IMR-90 (cell line): ENCODE measurements around the gene ABCA10. TPM values are rescaled to one million over a fixed set of nuclear protein-coding genes. Genes with fewer than 3 reads are reported as not detected.

ENCODE experiments used
- ATAC-seq: fragments of 200-7000 bp; cut with Tn5 transposase; 2 replicates; pipeline ENCODE4 v1.9.1; 2020; ENCODE audit warnings: low read depth, mild to moderate bottlenecking, moderate library complexity
- BruUV-seq: library from RNA; stranded (reverse); fragments of 400-500 nt; replicated peaks from 2 replicates; lab custom pipeline; 2021; lab: Mats Ljungman, UMichigan
- CTCF ChIA-PET: fragments of 300-600 bp; formaldehyde crosslinking; extraction: SDS; loops from one replicate; lab custom pipeline; 2021; ENCODE audit warnings: antibody characterized with exemption; lab: Yijun Ruan, JAX
- POLR2A ChIA-PET: fragments of 300-600 bp; sonication (Branson Sonifier 250); formaldehyde crosslinking; loops from one replicate; lab custom pipeline; 2022; ENCODE audit warnings: antibody characterized with exemption; ENCODE audit not compliant: unreplicated experiment; lab: Charles Lee
- DNase-seq: peaks from one replicate; pipeline ENCODE4 v3.0.0; 2013
- H2AFZ ChIP-seq: replicated peaks from 2 replicates; pipeline ENCODE3; 2013; ENCODE audit warnings: low read length, mild to moderate bottlenecking; ENCODE audit not compliant: poor library complexity
- H2AK5ac ChIP-seq: 2 replicates; pipeline ENCODE4 v1.6.1; 2013; ENCODE audit warnings: low read depth, low read length, inconsistent platforms
- H2AK9ac ChIP-seq: replicated peaks from 2 replicates; pipeline ENCODE3; 2013; ENCODE audit warnings: mild to moderate bottlenecking, low read depth, low read length, moderate library complexity; ENCODE audit not compliant: poor library complexity
- H2BK120ac ChIP-seq: 2 replicates; pipeline ENCODE4 v1.6.1; 2013; ENCODE audit warnings: low read depth, low read length, inconsistent platforms
- H2BK15ac ChIP-seq: 3 replicates; pipeline ENCODE4 v1.6.1; 2013; ENCODE audit warnings: low read depth, low read length, inconsistent platforms
- H2BK20ac ChIP-seq: 2 replicates; pipeline ENCODE4 v1.6.1; 2013; ENCODE audit warnings: low read depth, mild to moderate bottlenecking, inconsistent platforms, low read length, moderate library complexity
- H2BK5ac ChIP-seq: 2 replicates; pipeline ENCODE4 v1.6.1; 2013; ENCODE audit warnings: mild to moderate bottlenecking, low read depth, low read length, inconsistent platforms; ENCODE audit not compliant: poor library complexity, severe bottlenecking
- H3K14ac ChIP-seq: replicated peaks from 2 replicates; pipeline ENCODE4 v1.6.1; 2013; ENCODE audit warnings: low read depth, low read length, inconsistent platforms
- H3K18ac ChIP-seq: 2 replicates; pipeline ENCODE4 v1.6.1; 2013; ENCODE audit warnings: low read depth, low read length, control low read depth
- H3K23ac ChIP-seq: 2 replicates; pipeline ENCODE4 v1.6.1; 2013; ENCODE audit warnings: low read depth, low read length, inconsistent platforms
- H3K27ac ChIP-seq: 2 replicates; pipeline ENCODE4 v1.5.1; 2013; ENCODE audit warnings: mild to moderate bottlenecking, control low read depth, low read length; ENCODE audit not compliant: insufficient read depth
- H3K27me3 ChIP-seq: 2 replicates; pipeline ENCODE4 v1.6.1; 2013; ENCODE audit warnings: low read length; ENCODE audit not compliant: control insufficient read depth, insufficient read depth
- H3K36me3 ChIP-seq: 2 replicates; pipeline ENCODE4 v1.6.1; 2013; ENCODE audit warnings: low read length, mixed read lengths; ENCODE audit not compliant: control insufficient read depth, insufficient read depth
- H3K4ac ChIP-seq: 2 replicates; pipeline ENCODE4 v1.6.1; 2013; ENCODE audit warnings: low read depth, low read length, inconsistent platforms
- H3K4me1 ChIP-seq: 2 replicates; pipeline ENCODE4 v1.6.1; 2013; ENCODE audit warnings: low read length, mixed read lengths; ENCODE audit not compliant: control insufficient read depth, insufficient read depth
- H3K4me2 ChIP-seq: 2 replicates; pipeline ENCODE4 v1.6.1; 2013; ENCODE audit warnings: low read depth, mild to moderate bottlenecking, control low read depth, low read length, moderate library complexity
- H3K4me3 ChIP-seq: 2 replicates; pipeline ENCODE4 v1.5.1; 2013; ENCODE audit warnings: low read depth, mild to moderate bottlenecking, control low read depth, low read length, moderate library complexity; ENCODE audit not compliant: insufficient read depth
- H3K56ac ChIP-seq: 2 replicates; pipeline ENCODE4 v1.6.1; 2013; ENCODE audit warnings: low read length, inconsistent platforms; ENCODE audit not compliant: insufficient read depth; ENCODE audit errors: extremely low read depth
- H3K79me1 ChIP-seq, 2 experiments: 2 replicates each; pipeline ENCODE4 v1.6.1; 2013; ENCODE audit warnings: low read length in 2 of 2, inconsistent platforms in 1 of 2, low read depth in 1 of 2
- H3K9ac ChIP-seq: 2 replicates; pipeline ENCODE4 v1.6.1; 2013; ENCODE audit warnings: low read depth, low read length, control low read depth
- H3K9me1 ChIP-seq: 2 replicates; pipeline ENCODE4 v1.6.1; 2013; ENCODE audit warnings: low read length, inconsistent platforms; ENCODE audit not compliant: insufficient read depth
- H3K9me3 ChIP-seq: 2 replicates; pipeline ENCODE4 v1.6.1; 2013; ENCODE audit warnings: low read length; ENCODE audit not compliant: control insufficient read depth, insufficient read depth
- H4K20me1 ChIP-seq: 2 replicates; pipeline ENCODE4 v1.6.1; 2013; ENCODE audit warnings: low read length, inconsistent platforms; ENCODE audit not compliant: insufficient read depth
- H4K5ac ChIP-seq: 2 replicates; pipeline ENCODE4 v1.6.1; 2013; ENCODE audit warnings: mild to moderate bottlenecking, low read depth, low read length, control low read depth
- H4K8ac ChIP-seq, 2 experiments: 2 replicates each; pipeline ENCODE4 v1.6.1; 2013; ENCODE audit warnings: low read depth in 2 of 2, low read length in 2 of 2, control low read depth in 1 of 2, inconsistent platforms in 1 of 2
- H4K91ac ChIP-seq: 2 replicates; pipeline ENCODE4 v1.6.1; 2013; ENCODE audit warnings: low read depth, low read length, inconsistent platforms; ENCODE audit not compliant: insufficient read depth
- FOS ChIP-seq: fragments of 150-350 bp; IDR thresholded peaks from 2 replicates; pipeline ENCODE4 v1.6.1; 2016; ENCODE audit warnings: low read depth, low read length
- NFE2L2 ChIP-seq: fragments of 150-350 bp; IDR thresholded peaks from 2 replicates; pipeline ENCODE4 v1.6.1; 2016; ENCODE audit warnings: low read depth, mild to moderate bottlenecking, low read length
- WGBS, 2 experiments: methylation state at CpG; one replicate each; pipeline versions ENCODE4 v1.1.5 to v1.1.7; 2013; ENCODE audit warnings: missing lambda C conversion rate in 2 of 2; ENCODE audit not compliant: insufficient read length in 1 of 2; ENCODE audit errors: extremely low coverage in 2 of 2; 5-methylcytosine and 5-hydroxymethylcytosine counted together
- dilution Hi-C: fragments of 300-500 bp; cut with HindIII; formaldehyde crosslinking; loops from one replicate; pipeline ENCODE4 v1.14.3; 2018; ENCODE audit warnings: low sequenced_read_pairs; ENCODE audit not compliant: unreplicated experiment
- in situ Hi-C: fragments of 300-500 bp; cut with MboI; formaldehyde crosslinking; loops from 3 replicates; pipeline ENCODE4 v1.14.3; 2019; ENCODE audit warnings: low sequenced_read_pairs, inconsistent platforms, mixed read lengths
- intact Hi-C: fragments of 100-400 bp; cut with micrococcal nuclease; formaldehyde crosslinking; loops from 2 replicates; pipeline ENCODE4 v1.10.0; 2022
- polyA plus RNA-seq, 3 experiments: library from polyadenylated mRNA; depleted of rRNA; stranded (reverse); fragments of >200 nt; gene quantifications; 2 replicates each; pipeline ENCODE4 v1.2.3, GENCODE V29; 2012; ENCODE audit warnings: low replicate concordance in 1 of 3
- total RNA-seq: library from RNA; depleted of rRNA; stranded (reverse); fragments of >200 nt; gene quantifications from 2 replicates; pipeline ENCODE4 v1.2.3, GENCODE V29; 2012
- TF ChIP-seq, protein P1 (sequence below): fragments of 150-350 bp; IDR thresholded peaks from 2 replicates; pipeline ENCODE4 v1.6.1; 2016; ENCODE audit warnings: low read depth, mild to moderate bottlenecking, low read length, moderate library complexity, borderline replicate concordance

Gene ABCA10
- total and polyA plus RNA-seq, 2 of the 4 experiments (the other 2 are of a cell fraction), result under 0.01 to 0.03 TPM

DNA sequence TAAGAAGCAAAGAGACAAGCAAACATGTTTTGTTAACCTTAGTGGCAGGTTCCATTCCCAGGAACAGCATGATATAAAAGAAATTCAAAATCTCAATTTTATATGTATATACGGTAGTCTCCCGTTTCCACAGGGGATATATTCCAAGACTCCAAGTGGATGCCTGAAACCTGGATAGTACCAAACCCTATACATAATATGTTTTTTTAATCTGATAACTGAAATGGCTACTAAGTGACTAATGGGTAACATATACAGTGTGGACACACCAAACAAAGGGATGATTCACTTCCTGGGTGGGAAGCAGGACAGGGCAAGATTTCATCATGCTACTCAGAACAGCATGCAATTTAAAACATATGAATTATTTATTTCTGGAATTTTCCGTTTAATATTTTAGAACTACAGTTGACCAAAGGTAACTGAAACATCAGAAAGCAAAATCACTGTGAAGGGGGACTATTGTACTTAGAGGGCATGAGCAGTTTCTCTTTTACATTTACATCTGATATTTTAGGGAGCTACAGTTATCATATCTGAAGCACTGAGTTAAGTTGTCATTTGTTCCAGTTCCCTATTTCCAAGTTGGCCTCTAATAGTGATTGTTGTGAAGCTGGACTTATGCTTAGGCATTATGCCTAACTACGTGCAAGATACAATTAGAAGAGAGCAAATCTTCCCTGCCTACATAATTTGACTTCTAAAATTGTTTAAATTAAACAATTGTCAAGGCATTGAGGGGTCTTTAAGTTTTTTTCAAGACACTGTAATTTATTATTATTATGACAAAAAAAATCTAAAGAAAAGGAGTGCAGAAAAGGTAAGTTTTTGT is 52.8 kb downstream of the ABCA10 start (continued):
- TF ChIP-seq, protein P1, sequence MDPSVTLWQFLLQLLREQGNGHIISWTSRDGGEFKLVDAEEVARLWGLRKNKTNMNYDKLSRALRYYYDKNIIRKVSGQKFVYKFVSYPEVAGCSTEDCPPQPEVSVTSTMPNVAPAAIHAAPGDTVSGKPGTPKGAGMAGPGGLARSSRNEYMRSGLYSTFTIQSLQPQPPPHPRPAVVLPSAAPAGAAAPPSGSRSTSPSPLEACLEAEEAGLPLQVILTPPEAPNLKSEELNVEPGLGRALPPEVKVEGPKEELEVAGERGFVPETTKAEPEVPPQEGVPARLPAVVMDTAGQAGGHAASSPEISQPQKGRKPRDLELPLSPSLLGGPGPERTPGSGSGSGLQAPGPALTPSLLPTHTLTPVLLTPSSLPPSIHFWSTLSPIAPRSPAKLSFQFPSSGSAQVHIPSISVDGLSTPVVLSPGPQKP, result no peak

DNA sequence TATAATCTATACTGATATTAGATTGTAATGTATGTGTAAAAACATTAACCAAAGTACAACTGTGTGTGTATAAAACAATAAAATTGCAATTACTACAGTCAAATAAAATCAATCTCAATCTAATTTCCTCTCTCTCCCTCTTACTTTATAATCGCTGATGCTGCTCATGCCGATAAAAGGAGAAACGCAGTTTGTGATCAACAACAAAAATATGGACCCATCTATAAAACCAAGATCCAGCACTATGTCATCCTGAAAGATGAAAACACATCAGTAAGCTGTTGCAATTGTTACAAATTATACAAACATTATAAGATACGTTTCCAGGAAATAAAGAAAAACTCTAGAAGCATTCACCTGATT is 53.4 kb downstream of the ABCA10 start:
- H2AFZ ChIP-seq, result no peak overlapping the region
- ChIA-PET CTCF (no interaction called here), POLR2A (no interaction called here)
- no peak overlapping the region for H4K91ac ChIP-seq
- TF ChIP-seq NFE2L2, result no peak
- no peak for TF ChIP-seq FOS
- no peak overlapping the region for H3K18ac ChIP-seq
- no peak overlapping the region for H3K56ac ChIP-seq
- WGBS, 2 experiments, result 90 to 100% methylated on average over 1 to 2 of the region's 4 CpGs
- H2BK120ac ChIP-seq, result no peak overlapping the region
- H2BK5ac ChIP-seq, result no peak overlapping the region
- no peaks in the 10 kb centered on the region for H3K4me1 ChIP-seq
- no TSS peak for BruUV-seq
- DNase-seq (no peak), ATAC-seq (no peak)
- H2AK9ac ChIP-seq, result no peak overlapping the region
- H3K9me1 ChIP-seq, result no peaks in the 10 kb centered on the region
- H3K27ac ChIP-seq, result no peak overlapping the region
- H4K20me1 ChIP-seq, result no peaks in the 10 kb centered on the region
- dilution Hi-C loops (no loop called here), intact Hi-C loops (no loop called here), in situ Hi-C loops (no loop called here)
- no peak overlapping the region for H2AK5ac ChIP-seq
- no peak overlapping the region for H3K9ac ChIP-seq
- H3K79me1 ChIP-seq, result no peaks in the 10 kb centered on the region
- no peak overlapping the region for H3K4ac ChIP-seq
- H4K5ac ChIP-seq, result no peak overlapping the region
- H2BK15ac ChIP-seq, result no peak overlapping the region
- no peak overlapping the region for H3K4me2 ChIP-seq
- no peak overlapping the region for H3K4me3 ChIP-seq
- H2BK20ac ChIP-seq, result no peak overlapping the region
- no peaks in the 10 kb centered on the region for H3K36me3 ChIP-seq
- H3K23ac ChIP-seq, result no peak overlapping the region
- no peak overlapping the region for H3K14ac ChIP-seq
- no peaks in the 10 kb centered on the region for H3K27me3 ChIP-seq
- H4K8ac ChIP-seq, result no peak overlapping the region
- no peaks in the 10 kb centered on the region for H3K9me3 ChIP-seq
